GM12873 (cell line): ENCODE measurements around the gene C3orf52.

Experiments used
- CTCF ChIP-seq: IDR thresholded peaks from 2 replicates; pipeline ENCODE4 v1.5.1; 2012; ENCODE audit warnings: low read depth, mild to moderate bottlenecking, moderate library complexity, low read length, control low read depth; ENCODE audit not compliant: insufficient read depth; ENCODE audit errors: missing control alignments

The C3orf52 gene

GRCh38 chr3:112078125-112079083 is 7.8 kb upstream of the C3orf52 start:
- no peak for TF ChIP-seq CTCF

- TF ChIP-seq CTCF: no peak
Measured at GRCh38 chr3:112083239-112083638, 3.0 kb upstream of the C3orf52 start.

- TF ChIP-seq CTCF: no peak
Measured at GRCh38 chr3:112084980-112085705, 1.0 kb upstream of the C3orf52 start.

- no peak for TF ChIP-seq CTCF
Measured at GRCh38 chr3:112085735-112086075, 484 bp upstream of the C3orf52 start.

GRCh38 chr3:112086875-112087524 is 811 bp downstream of the C3orf52 start:
- no peak for TF ChIP-seq CTCF

- TF ChIP-seq CTCF: no peak
Measured at GRCh38 chr3:112087746-112088145, 1.6 kb downstream of the C3orf52 start.

GRCh38 chr3:112088944-112089343 is 2.8 kb downstream of the C3orf52 start:
- no peak for TF ChIP-seq CTCF
